ENCODE data around the gene DMD.

GRCh38 chrX:31255310-31256033, 1955.9 kb downstream of the DMD start:
- TF ChIP-seq RCOR1 (IDR thresholded peaks at IDR 0.05; ENCODE audit: low read depth, low read length): no peak
- no peak for TF ChIP-seq RAD21 (conservative IDR thresholded peaks at IDR 0.05 in 1 of 2, IDR thresholded peaks at IDR 0.05 in 1 of 2)
- no peak for TF ChIP-seq MAZ (IDR thresholded peaks at IDR 0.05; ENCODE audit: borderline replicate concordance, low read depth, low read length)
- TF ChIP-seq POLR2A (IDR thresholded peaks at IDR 0.05; ENCODE audit: low read length): no peak
- TF ChIP-seq CEBPB (IDR thresholded peaks at IDR 0.05): no peak

Measured in A549 (cell line).